WTC11 (cell line): Measurements from ENCODE around the gene EFCAB12.

ENCODE experiments used
- ATF1 ChIP-seq: sonication (generic); formaldehyde crosslinking; IDR thresholded peaks from 2 replicates; pipeline ENCODE4 v1.8.1; 2023; ENCODE audit warnings: mild to moderate bottlenecking, moderate library complexity, missing genetic modification reagents
- CTCF ChIP-seq: fragments of 200-600 bp; IDR thresholded peaks from 2 replicates; pipeline ENCODE4 v1.8.0; 2022; ENCODE audit warnings: antibody characterized with exemption
- E2F5 ChIP-seq: sonication (generic); formaldehyde crosslinking; IDR thresholded peaks from 2 replicates; pipeline ENCODE4 v1.8.1; 2022; ENCODE audit warnings: mild to moderate bottlenecking, moderate library complexity, missing genetic modification reagents
- MAX ChIP-seq: sonication (generic); formaldehyde crosslinking; IDR thresholded peaks from 2 replicates; pipeline ENCODE4 v1.8.0; 2022; ENCODE audit warnings: mild to moderate bottlenecking, missing genetic modification reagents
- MYBL2 ChIP-seq: sonication (generic); formaldehyde crosslinking; IDR thresholded peaks from 2 replicates; pipeline ENCODE4 v1.8.1; 2023; ENCODE audit warnings: mild to moderate bottlenecking, moderate library complexity, missing genetic modification reagents
- NR1H2 ChIP-seq: sonication (generic); formaldehyde crosslinking; IDR thresholded peaks from 2 replicates; pipeline ENCODE4 v1.9.0; 2021; ENCODE audit warnings: mild to moderate bottlenecking, moderate library complexity, missing genetic modification reagents
- RORB ChIP-seq: fragments of 250-450 bp; sonication (Bioruptor Pico); IDR thresholded peaks from 2 replicates; pipeline ENCODE4 v1.9.0; 2021; ENCODE audit warnings: mild to moderate bottlenecking
- SP1 ChIP-seq: sonication (generic); formaldehyde crosslinking; conservative IDR thresholded peaks from 2 replicates; pipeline ENCODE4 v1.8.1; 2022; ENCODE audit warnings: missing genetic modification reagents
- ZNF121 ChIP-seq: sonication (generic); formaldehyde crosslinking; IDR thresholded peaks from 2 replicates; pipeline ENCODE4 v1.8.0; 2023; ENCODE audit warnings: missing genetic modification reagents
- ZNF232 ChIP-seq: sonication (generic); formaldehyde crosslinking; IDR thresholded peaks from 2 replicates; pipeline ENCODE4 v1.8.0; 2022; ENCODE audit warnings: mild to moderate bottlenecking, missing genetic modification reagents
- TF ChIP-seq, protein P1 (sequence below): sonication (generic); formaldehyde crosslinking; conservative IDR thresholded peaks from 2 replicates; pipeline ENCODE4 v1.8.1; 2023; ENCODE audit warnings: mild to moderate bottlenecking, low read depth, missing genetic modification reagents, moderate library complexity
- TF ChIP-seq, protein P2 (sequence below): sonication (generic); formaldehyde crosslinking; IDR thresholded peaks from 2 replicates; pipeline ENCODE4 v1.8.1; 2022; ENCODE audit warnings: low read depth, mild to moderate bottlenecking, moderate library complexity, missing genetic modification reagents, borderline replicate concordance

DNA sequence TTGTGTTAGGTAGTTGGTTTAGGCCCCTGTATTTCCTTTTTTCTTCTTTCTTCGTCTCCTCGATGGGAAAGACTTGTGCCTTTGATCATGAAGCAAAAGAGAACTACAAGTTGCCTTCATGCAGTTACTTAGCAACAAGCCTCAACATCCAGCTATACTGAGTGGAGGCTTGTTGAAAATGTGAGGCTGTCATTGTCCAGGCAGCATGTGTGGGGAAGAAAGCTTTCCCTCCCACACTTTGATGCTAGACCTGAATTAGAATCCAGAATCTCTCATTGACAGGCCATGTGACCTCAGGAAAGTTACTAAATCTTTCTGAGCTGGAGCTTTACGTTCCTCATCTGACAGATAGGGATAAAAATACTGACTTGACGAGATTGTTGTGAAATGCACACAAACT is 35.3 kb upstream of the EFCAB12 start:
- TF ChIP-seq ZNF232 (CRISPR knock-in tag) (no peak), NR1H2 (CRISPR knock-in tag) (no peak), RORB (CRISPR knock-in tag) (no peak), CTCF (no peak), E2F5 (CRISPR knock-in tag) (no peak), ZNF121 (CRISPR knock-in tag) (no peak), SP1 (CRISPR knock-in tag) (no peak), MAX (CRISPR knock-in tag) (no peak), MYBL2 (no peak), ATF1 (CRISPR knock-in tag) (no peak)
- TF ChIP-seq, protein P1, sequence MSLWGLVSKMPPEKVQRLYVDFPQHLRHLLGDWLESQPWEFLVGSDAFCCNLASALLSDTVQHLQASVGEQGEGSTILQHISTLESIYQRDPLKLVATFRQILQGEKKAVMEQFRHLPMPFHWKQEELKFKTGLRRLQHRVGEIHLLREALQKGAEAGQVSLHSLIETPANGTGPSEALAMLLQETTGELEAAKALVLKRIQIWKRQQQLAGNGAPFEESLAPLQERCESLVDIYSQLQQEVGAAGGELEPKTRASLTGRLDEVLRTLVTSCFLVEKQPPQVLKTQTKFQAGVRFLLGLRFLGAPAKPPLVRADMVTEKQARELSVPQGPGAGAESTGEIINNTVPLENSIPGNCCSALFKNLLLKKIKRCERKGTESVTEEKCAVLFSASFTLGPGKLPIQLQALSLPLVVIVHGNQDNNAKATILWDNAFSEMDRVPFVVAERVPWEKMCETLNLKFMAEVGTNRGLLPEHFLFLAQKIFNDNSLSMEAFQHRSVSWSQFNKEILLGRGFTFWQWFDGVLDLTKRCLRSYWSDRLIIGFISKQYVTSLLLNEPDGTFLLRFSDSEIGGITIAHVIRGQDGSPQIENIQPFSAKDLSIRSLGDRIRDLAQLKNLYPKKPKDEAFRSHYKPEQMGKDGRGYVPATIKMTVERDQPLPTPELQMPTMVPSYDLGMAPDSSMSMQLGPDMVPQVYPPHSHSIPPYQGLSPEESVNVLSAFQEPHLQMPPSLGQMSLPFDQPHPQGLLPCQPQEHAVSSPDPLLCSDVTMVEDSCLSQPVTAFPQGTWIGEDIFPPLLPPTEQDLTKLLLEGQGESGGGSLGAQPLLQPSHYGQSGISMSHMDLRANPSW (CRISPR knock-in tag) = no peak
- TF ChIP-seq, protein P2, sequence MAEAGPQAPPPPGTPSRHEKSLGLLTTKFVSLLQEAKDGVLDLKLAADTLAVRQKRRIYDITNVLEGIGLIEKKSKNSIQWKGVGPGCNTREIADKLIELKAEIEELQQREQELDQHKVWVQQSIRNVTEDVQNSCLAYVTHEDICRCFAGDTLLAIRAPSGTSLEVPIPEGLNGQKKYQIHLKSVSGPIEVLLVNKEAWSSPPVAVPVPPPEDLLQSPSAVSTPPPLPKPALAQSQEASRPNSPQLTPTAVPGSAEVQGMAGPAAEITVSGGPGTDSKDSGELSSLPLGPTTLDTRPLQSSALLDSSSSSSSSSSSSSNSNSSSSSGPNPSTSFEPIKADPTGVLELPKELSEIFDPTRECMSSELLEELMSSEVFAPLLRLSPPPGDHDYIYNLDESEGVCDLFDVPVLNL = no peak
